GM21786 (cell line): ENCODE measurements around the gene SPG7.

Source experiments
- ATAC-seq: cut with Tn5 transposase; IDR thresholded peaks from one replicate; pipeline ENCODE4 v1.9.1; 2021; ENCODE audit not compliant: unreplicated experiment

Gene SPG7

GRCh38 chr16:89595330-89596060 lies 87.3 kb downstream of the SPG7 start:
- ATAC-seq = no peak

- ATAC-seq = no peak
These were observed 88.0 kb downstream of the SPG7 start for GRCh38 chr16:89596061-89596689.

GRCh38 chr16:89596957-89597649 lies 88.9 kb downstream of the SPG7 start:
- no peak for ATAC-seq

DNA sequence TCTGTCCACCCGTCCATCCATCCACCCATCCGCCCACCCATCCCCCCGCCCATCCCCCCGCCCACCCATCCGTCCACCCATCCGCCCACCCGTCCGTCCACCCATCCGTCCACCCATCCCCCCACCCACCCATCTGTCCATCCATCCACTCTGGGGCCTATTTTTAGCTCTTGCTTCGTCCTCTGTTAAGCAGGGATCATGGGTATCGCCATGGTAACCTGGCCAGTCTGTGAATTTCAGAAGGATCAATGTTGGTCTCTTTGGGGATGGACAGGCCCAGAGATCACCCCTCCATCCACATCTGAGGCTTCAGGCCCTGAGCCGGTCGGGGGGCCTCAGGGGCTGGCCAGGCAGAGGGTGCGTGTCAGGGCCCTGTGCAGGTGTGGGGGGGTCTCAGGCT lies 90.0 kb downstream of the SPG7 start:
- ATAC-seq = no peak

- no peak for ATAC-seq
These were observed 91.3 kb downstream of the SPG7 start for GRCh38 chr16:89599451-89599858.

GRCh38 chr16:89599902-89600301 lies 91.7 kb downstream of the SPG7 start:
- no peak for ATAC-seq

- ATAC-seq = no peak
These were observed 92.2 kb downstream of the SPG7 start for GRCh38 chr16:89600427-89600826.

GRCh38 chr16:89600956-89601355 lies 92.8 kb downstream of the SPG7 start:
- no peak for ATAC-seq

- ATAC-seq = no peak
These were observed 93.7 kb downstream of the SPG7 start for GRCh38 chr16:89601906-89602272.

- ATAC-seq = no peak
These were observed 94.2 kb downstream of the SPG7 start for GRCh38 chr16:89602273-89602951.

DNA sequence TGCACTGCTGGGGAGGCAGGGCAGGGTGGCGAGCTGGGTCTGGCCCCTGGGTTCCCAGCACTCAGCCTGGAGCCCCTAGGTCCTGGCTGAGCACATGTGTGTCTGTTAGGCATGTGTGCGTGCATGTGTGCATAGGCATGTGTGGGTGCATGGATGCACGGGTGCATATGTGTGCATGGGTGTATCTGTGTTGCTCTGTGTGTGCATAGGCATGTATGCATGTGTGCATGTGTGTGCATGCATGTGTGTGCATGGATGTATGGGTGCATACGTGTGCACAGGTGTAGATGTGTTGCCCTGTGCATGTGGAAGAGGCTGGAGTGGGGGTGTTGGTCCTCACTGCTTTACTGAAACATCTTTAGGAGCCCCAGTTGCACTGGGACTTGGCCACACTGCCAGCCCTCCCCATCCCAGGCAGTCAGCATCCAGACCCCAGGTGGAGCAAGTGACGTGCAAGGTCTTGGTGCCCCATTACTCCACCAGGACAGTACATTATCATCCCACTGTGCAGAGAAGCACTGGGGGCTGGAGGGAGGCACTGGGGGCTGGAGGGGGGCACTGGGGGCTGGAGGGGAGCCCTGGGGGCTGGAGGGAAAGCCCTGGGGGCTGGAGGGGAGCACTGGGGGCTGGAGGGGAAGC lies 94.9 kb downstream of the SPG7 start:
- no peak for ATAC-seq

DNA sequence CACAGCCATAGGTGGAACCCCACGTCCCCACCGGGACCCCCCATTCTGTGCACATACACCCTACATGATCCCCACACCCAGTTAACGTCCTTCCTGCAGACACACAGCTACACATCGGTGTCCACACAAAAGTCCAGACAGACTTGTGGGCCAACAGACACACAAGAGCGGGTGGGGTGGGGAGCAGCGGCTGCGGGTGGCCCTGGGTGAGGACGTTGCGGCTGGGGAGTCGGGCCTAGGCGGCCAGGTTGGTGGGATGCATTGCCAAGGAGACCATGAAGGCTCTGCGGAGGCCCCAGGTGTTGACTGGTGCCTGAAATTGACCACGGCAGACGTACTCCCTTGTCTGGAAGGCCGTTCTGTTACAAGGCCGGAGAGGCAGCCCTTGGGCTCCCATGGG lies 96.6 kb downstream of the SPG7 start:
- ATAC-seq = no peak

DNA sequence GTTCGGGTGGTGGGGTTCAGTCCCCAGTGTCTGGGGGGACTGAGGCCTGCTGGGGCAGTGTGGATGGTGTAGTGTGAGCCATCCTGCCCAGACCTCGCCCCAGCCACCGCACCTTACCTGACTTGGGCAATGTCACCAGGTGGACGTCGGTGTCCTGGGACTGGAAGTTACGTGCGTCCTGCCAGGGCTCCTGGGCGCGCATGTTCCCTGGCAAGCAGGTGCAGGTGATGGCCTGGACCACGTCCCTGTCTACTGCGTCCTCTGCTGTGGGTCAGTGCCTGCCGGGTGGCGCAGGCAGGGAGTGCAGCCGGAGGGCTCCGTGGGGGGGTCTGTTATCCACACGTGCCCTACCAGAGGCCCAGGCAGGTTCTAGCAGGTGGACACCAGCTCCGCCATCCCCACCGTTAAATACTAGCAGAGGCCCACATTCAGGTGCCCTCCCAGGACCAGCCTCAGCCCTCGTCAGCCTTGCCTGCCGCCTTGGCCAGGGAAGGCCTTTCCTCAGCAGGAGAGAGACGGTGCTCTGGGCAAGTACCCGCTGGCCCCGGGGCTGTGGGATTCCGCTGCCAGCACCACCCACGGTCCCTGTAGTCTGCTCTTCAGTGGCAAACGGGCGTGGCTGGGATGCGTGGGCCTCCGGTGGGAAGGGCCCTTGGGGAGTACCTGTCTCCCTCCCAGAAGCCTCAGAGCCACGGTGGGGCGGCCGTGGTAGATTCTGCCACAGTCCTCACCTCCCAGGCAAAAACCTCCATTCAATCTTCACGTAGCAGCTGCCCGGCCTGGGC lies 97.2 kb downstream of the SPG7 start:
- ATAC-seq = no peak

GRCh38 chr16:89606006-89606405 lies 97.8 kb downstream of the SPG7 start:
- no peak for ATAC-seq
